Stimulated activated CD8-positive, alpha-beta memory T cell treated with anti-CD3 and anti-CD28 coated beads, Interleukin-7, amount 100 ng/mL, for 24 hours (primary cell): ENCODE results near the gene FBXO24.
"Not testable (repeated sequence)": the region's sequence is repeated elsewhere in the genome, so short reads cannot be mapped to it uniquely, and the experiment has no call there.

Experiments
- DNase-seq: peaks from one replicate; pipeline ENCODE4 v3.0.0-alpha.2; 2020; ENCODE audit warnings: low read depth

Gene FBXO24

GRCh38 chr7:100561491-100562194, 24.5 kb upstream of the FBXO24 start:
- no peak for DNase-seq

- DNase-seq: no peak
Measured at GRCh38 chr7:100562195-100563099, 23.7 kb upstream of the FBXO24 start.

- no peak for DNase-seq
Measured at GRCh38 chr7:100563100-100563564, 23.0 kb upstream of the FBXO24 start.

- peak; percentile 78 for DNase-seq
Measured at GRCh38 chr7:100563809-100564400, 22.2 kb upstream of the FBXO24 start.

GRCh38 chr7:100564405-100564804, 21.7 kb upstream of the FBXO24 start:
- not testable (repeated sequence) for DNase-seq

- no peak for DNase-seq
Measured at GRCh38 chr7:100565133-100565571, 21.0 kb upstream of the FBXO24 start.

- DNase-seq: no peak
Measured at GRCh38 chr7:100566018-100566531, 20.1 kb upstream of the FBXO24 start.

GRCh38 chr7:100567031-100567730, 18.9 kb upstream of the FBXO24 start:
- DNase-seq: no peak

- DNase-seq: no peak
Measured at GRCh38 chr7:100567751-100568175, 18.4 kb upstream of the FBXO24 start.

- DNase-seq: no peak
Measured at GRCh38 chr7:100568176-100568895, 17.8 kb upstream of the FBXO24 start.

GRCh38 chr7:100568896-100569844, 17.0 kb upstream of the FBXO24 start:
- DNase-seq: no peak

GRCh38 chr7:100570954-100571828, 14.9 kb upstream of the FBXO24 start:
- no peak for DNase-seq

- DNase-seq: no peak
Measured at GRCh38 chr7:100571829-100572116, 14.4 kb upstream of the FBXO24 start.

- DNase-seq: no peak
Measured at GRCh38 chr7:100572281-100572948, 13.7 kb upstream of the FBXO24 start.

- DNase-seq: no peak
Measured at GRCh38 chr7:100572949-100573675, 13.0 kb upstream of the FBXO24 start.

- no peak for DNase-seq
Measured at GRCh38 chr7:100573691-100574361, 12.3 kb upstream of the FBXO24 start, which contains the start of gene SAP25. SAP25 (minus strand) TSS chr7:100573900; CDS start chr7:100573742, 158 bp downstream.
